EH (cell line): Measurements from ENCODE around the gene ZNF487.

Source experiments
- DNase-seq: peaks from one replicate; pipeline ENCODE4 v3.0.0-alpha.2; 2015; ENCODE audit warnings: low read depth

Gene ZNF487

GRCh38 chr10:43524434-43525247 is 87.7 kb downstream of the ZNF487 start:
- DNase-seq, result no peak
